ENCODE data around the gene CD6.

CD6 gene

GRCh38 chr11:60964801-60965200, 6.7 kb upstream of the CD6 start:
- Histone ChIP-seq H3K4me2 (ENCODE audit: insufficient read depth, low read length, poor library complexity, severe bottlenecking) (no peak overlapping the region), H3K36me3 (replicated peaks in 1 of 2; ENCODE audit: control insufficient read depth in 2 of 2, insufficient read depth in 2 of 2, low read length in 2 of 2) (no peaks in the 10 kb centered on the region), H3K9ac (ENCODE audit: low read depth, low read length, poor library complexity) (no peak overlapping the region), H3K23ac (ENCODE audit: low read depth, low read length, poor library complexity) (no peak overlapping the region), H3K18ac (ENCODE audit: low read length) (no peak overlapping the region), H3K4ac (ENCODE audit: low read length) (no peak overlapping the region), H2AFZ (ENCODE audit: low read length) (peak overlapping the region; percentile 15), H2BK12ac (ENCODE audit: low read length) (no peak overlapping the region), H2BK15ac (ENCODE audit: low read length) (no peak overlapping the region), H3K27ac (replicated peaks; ENCODE audit: low read length) (no peak overlapping the region), H4K91ac (ENCODE audit: low read depth, low read length, poor library complexity) (no peak overlapping the region), H3K9me3 (replicated peaks in 1 of 2; ENCODE audit: control insufficient read depth in 2 of 2, insufficient read depth in 1 of 2, low read depth in 1 of 2, low read length in 2 of 2) (peaks cover 0 to 2% of the 10 kb centered on the region in 2 donors), H3K27me3 (ENCODE audit: control insufficient read depth in 3 of 3, insufficient read depth in 3 of 3, low read depth in 1 of 3, low read length in 3 of 3) (peaks cover 0 to 24% (median 2%) of the 10 kb centered on the region in 3 experiments), H3K79me1 (ENCODE audit: low read depth, low read length) (no peaks in the 10 kb centered on the region), H3K14ac (ENCODE audit: low read length) (no peak overlapping the region), H2BK120ac (ENCODE audit: low read depth, low read length) (no peak overlapping the region), H2BK5ac (ENCODE audit: low read length) (no peak overlapping the region), H2AK5ac (ENCODE audit: low read depth, low read length) (no peak overlapping the region), H3K4me1 (ENCODE audit: control insufficient read depth in 2 of 2, insufficient read depth in 1 of 2, low read depth in 1 of 2, low read length in 2 of 2) (no peaks in the 10 kb centered on the region), H4K8ac (ENCODE audit: low read depth, low read length) (no peak overlapping the region), H3K4me3 (ENCODE audit: low read length in 2 of 2) (no peak overlapping the region)
- WGBS, 2 donors (ENCODE audit: extremely low coverage in 2 of 2, insufficient read length in 2 of 2, insufficient replicate concordance in 1 of 2) = no CpG with 5 or more reads among the region's 6 CpGs
- DNase-seq (ENCODE audit: low spot score) = no peak

- no peak overlapping the region for H2BK12ac ChIP-seq (ENCODE audit: low read length)
- H3K79me1 ChIP-seq (ENCODE audit: low read depth, low read length) = no peaks in the 10 kb centered on the region
- H3K14ac ChIP-seq (ENCODE audit: low read length) = no peak overlapping the region
- H3K18ac ChIP-seq (ENCODE audit: low read length) = no peak overlapping the region
- H3K4me1 ChIP-seq (ENCODE audit: control insufficient read depth in 2 of 2, insufficient read depth in 1 of 2, low read depth in 1 of 2, low read length in 2 of 2) = no peaks in the 10 kb centered on the region
- peaks cover 0 to 2% of the 10 kb centered on the region in 2 donors for H3K9me3 ChIP-seq (replicated peaks in 1 of 2; ENCODE audit: control insufficient read depth in 2 of 2, insufficient read depth in 1 of 2, low read depth in 1 of 2, low read length in 2 of 2)
- no peak overlapping the region for H3K27ac ChIP-seq (replicated peaks; ENCODE audit: low read length)
- H3K4ac ChIP-seq (ENCODE audit: low read length) = no peak overlapping the region
- no peak overlapping the region for H2BK5ac ChIP-seq (ENCODE audit: low read length)
- H4K91ac ChIP-seq (ENCODE audit: low read depth, low read length, poor library complexity) = no peak overlapping the region
- no CpG with 5 or more reads among the region's 4 CpGs for WGBS, 2 donors (ENCODE audit: extremely low coverage in 2 of 2, insufficient read length in 2 of 2, insufficient replicate concordance in 1 of 2)
- no peak overlapping the region for H3K4me2 ChIP-seq (ENCODE audit: insufficient read depth, low read length, poor library complexity, severe bottlenecking)
- H2AK5ac ChIP-seq (ENCODE audit: low read depth, low read length) = no peak overlapping the region
- H3K36me3 ChIP-seq (replicated peaks in 1 of 2; ENCODE audit: control insufficient read depth in 2 of 2, insufficient read depth in 2 of 2, low read length in 2 of 2) = no peaks in the 10 kb centered on the region
- no peak overlapping the region for H3K23ac ChIP-seq (ENCODE audit: low read depth, low read length, poor library complexity)
- no peak overlapping the region for H2AFZ ChIP-seq (ENCODE audit: low read length)
- no peak overlapping the region for H2BK15ac ChIP-seq (ENCODE audit: low read length)
- no peak overlapping the region for H3K4me3 ChIP-seq (ENCODE audit: low read length in 2 of 2)
- no peak overlapping the region for H4K8ac ChIP-seq (ENCODE audit: low read depth, low read length)
- H3K27me3 ChIP-seq (ENCODE audit: control insufficient read depth in 3 of 3, insufficient read depth in 3 of 3, low read depth in 1 of 3, low read length in 3 of 3) = peaks cover 0 to 25% (median 2%) of the 10 kb centered on the region in 3 experiments
- no peak overlapping the region for H2BK120ac ChIP-seq (ENCODE audit: low read depth, low read length)
- DNase-seq (ENCODE audit: low spot score) = no peak
- H3K9ac ChIP-seq (ENCODE audit: low read depth, low read length, poor library complexity) = no peak overlapping the region
Measured at GRCh38 chr11:60966890-60967289, 4.6 kb upstream of the CD6 start.

GRCh38 chr11:60968223-60968622, 3.3 kb upstream of the CD6 start:
- WGBS, 2 donors (ENCODE audit: extremely low coverage in 2 of 2, insufficient read length in 2 of 2, insufficient replicate concordance in 1 of 2) = no CpG with 5 or more reads among the region's 1 CpG
- Histone ChIP-seq H3K36me3 (replicated peaks in 1 of 2; ENCODE audit: control insufficient read depth in 2 of 2, insufficient read depth in 2 of 2, low read length in 2 of 2) (no peaks in the 10 kb centered on the region), H3K9me3 (replicated peaks in 1 of 2; ENCODE audit: control insufficient read depth in 2 of 2, insufficient read depth in 1 of 2, low read depth in 1 of 2, low read length in 2 of 2) (peaks cover 0 to 2% of the 10 kb centered on the region in 2 donors), H3K23ac (ENCODE audit: low read depth, low read length, poor library complexity) (no peak overlapping the region), H2BK15ac (ENCODE audit: low read length) (no peak overlapping the region), H2BK120ac (ENCODE audit: low read depth, low read length) (no peak overlapping the region), H4K8ac (ENCODE audit: low read depth, low read length) (no peak overlapping the region), H4K91ac (ENCODE audit: low read depth, low read length, poor library complexity) (no peak overlapping the region), H2BK12ac (ENCODE audit: low read length) (no peak overlapping the region), H3K4me2 (ENCODE audit: insufficient read depth, low read length, poor library complexity, severe bottlenecking) (no peak overlapping the region), H3K4ac (ENCODE audit: low read length) (no peak overlapping the region), H3K14ac (ENCODE audit: low read length) (no peak overlapping the region), H3K9ac (ENCODE audit: low read depth, low read length, poor library complexity) (no peak overlapping the region), H3K27ac (replicated peaks; ENCODE audit: low read length) (no peak overlapping the region), H3K18ac (ENCODE audit: low read length) (no peak overlapping the region), H3K4me1 (ENCODE audit: control insufficient read depth in 2 of 2, insufficient read depth in 1 of 2, low read depth in 1 of 2, low read length in 2 of 2) (no peaks in the 10 kb centered on the region), H2AFZ (ENCODE audit: low read length) (no peak overlapping the region), H2BK5ac (ENCODE audit: low read length) (no peak overlapping the region), H2AK5ac (ENCODE audit: low read depth, low read length) (no peak overlapping the region), H3K4me3 (ENCODE audit: low read length in 2 of 2) (no peak overlapping the region), H3K27me3 (ENCODE audit: control insufficient read depth in 3 of 3, insufficient read depth in 3 of 3, low read depth in 1 of 3, low read length in 3 of 3) (peaks cover 0 to 37% (median 2%) of the 10 kb centered on the region in 3 experiments), H3K79me1 (ENCODE audit: low read depth, low read length) (no peaks in the 10 kb centered on the region)
- no peak for DNase-seq (ENCODE audit: low spot score)

- peak overlapping the region; percentile 53 for H3K18ac ChIP-seq (ENCODE audit: low read length)
- DNase-seq (ENCODE audit: low spot score) = no peak
- H3K27ac ChIP-seq (replicated peaks; ENCODE audit: low read length) = no peak overlapping the region
- H2BK5ac ChIP-seq (ENCODE audit: low read length) = peak overlapping the region; percentile 16
- H3K23ac ChIP-seq (ENCODE audit: low read depth, low read length, poor library complexity) = no peak overlapping the region
- peaks cover 0 to 2% of the 10 kb centered on the region in 2 donors for H3K9me3 ChIP-seq (replicated peaks in 1 of 2; ENCODE audit: control insufficient read depth in 2 of 2, insufficient read depth in 1 of 2, low read depth in 1 of 2, low read length in 2 of 2)
- H3K27me3 ChIP-seq (ENCODE audit: control insufficient read depth in 3 of 3, insufficient read depth in 3 of 3, low read depth in 1 of 3, low read length in 3 of 3) = peaks cover 0 to 52% (median 2%) of the 10 kb centered on the region in 3 experiments
- peak overlapping the region; percentile 3 for H2AK5ac ChIP-seq (ENCODE audit: low read depth, low read length)
- H3K4me1 ChIP-seq (ENCODE audit: control insufficient read depth in 2 of 2, insufficient read depth in 1 of 2, low read depth in 1 of 2, low read length in 2 of 2) = peaks cover 0 to 3% of the 10 kb centered on the region in 2 donors
- H3K79me1 ChIP-seq (ENCODE audit: low read depth, low read length) = no peaks in the 10 kb centered on the region
- no peaks in the 10 kb centered on the region for H3K36me3 ChIP-seq (replicated peaks in 1 of 2; ENCODE audit: control insufficient read depth in 2 of 2, insufficient read depth in 2 of 2, low read length in 2 of 2)
- no peak overlapping the region for H2AFZ ChIP-seq (ENCODE audit: low read length)
- H3K14ac ChIP-seq (ENCODE audit: low read length) = no peak overlapping the region
- no peak overlapping the region for H3K4ac ChIP-seq (ENCODE audit: low read length)
- no peak overlapping the region for H3K4me3 ChIP-seq (ENCODE audit: low read length in 2 of 2)
- no CpG with 5 or more reads among the region's 9 CpGs for WGBS, 2 donors (ENCODE audit: extremely low coverage in 2 of 2, insufficient read length in 2 of 2, insufficient replicate concordance in 1 of 2)
- H4K8ac ChIP-seq (ENCODE audit: low read depth, low read length) = no peak overlapping the region
- H3K4me2 ChIP-seq (ENCODE audit: insufficient read depth, low read length, poor library complexity, severe bottlenecking) = no peak overlapping the region
- no peak overlapping the region for H4K91ac ChIP-seq (ENCODE audit: low read depth, low read length, poor library complexity)
- no peak overlapping the region for H2BK120ac ChIP-seq (ENCODE audit: low read depth, low read length)
- no peak overlapping the region for H3K9ac ChIP-seq (ENCODE audit: low read depth, low read length, poor library complexity)
- H2BK12ac ChIP-seq (ENCODE audit: low read length) = no peak overlapping the region
- H2BK15ac ChIP-seq (ENCODE audit: low read length) = no peak overlapping the region
Measured at GRCh38 chr11:60970369-60970774, 1.1 kb upstream of the CD6 start.

Measured in neuronal stem cell (in vitro differentiated cells).